Measurements from ENCODE around the gene KITLG.
A peak's percentile ranks its signal among the peaks of the same experiment; 100 is the strongest.
"Not testable (repeated sequence)": the region's sequence is repeated elsewhere in the genome, so short reads cannot be mapped to it uniquely, and the experiment has no call there.

Gene KITLG

GRCh38 chr12:88580051-88580871, at the start of gene KITLG:
Gene KITLG (minus strand): TSS chr12:88580471. CDS start chr12:88580278, 193 bp downstream.
- peak; percentile 82 for DNase-seq

DNA sequence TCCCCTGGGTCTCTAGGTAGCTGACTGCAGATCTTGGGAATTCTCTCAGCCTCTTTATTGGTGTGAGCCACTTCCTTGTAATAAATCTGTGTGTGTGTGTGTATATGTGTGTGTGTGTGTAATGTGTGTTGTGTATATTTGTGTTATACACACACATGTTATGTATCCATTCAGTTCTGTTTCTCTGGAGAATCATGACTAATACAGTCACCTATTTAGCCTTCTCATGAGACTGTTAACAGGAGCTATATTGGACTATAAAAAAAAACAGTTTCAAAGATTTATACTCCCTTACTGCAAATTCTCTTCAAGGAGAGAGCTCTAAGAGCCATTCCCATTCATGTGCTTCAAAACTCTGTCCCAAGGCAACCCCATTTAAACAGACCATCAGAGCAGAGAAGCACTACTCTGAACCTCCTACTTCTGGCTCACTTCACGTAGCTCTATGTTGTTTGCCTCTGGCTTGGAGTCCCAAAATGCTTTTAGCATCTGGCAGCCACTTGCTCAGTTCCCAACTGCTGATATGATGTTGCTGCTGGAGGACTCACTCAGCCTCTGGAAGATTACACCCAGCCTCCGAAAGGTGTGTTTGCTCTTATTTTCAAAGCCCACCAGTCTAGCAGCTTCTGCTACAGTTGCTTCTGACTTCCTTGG, 48.7 kb upstream of the KITLG start:
- DNase-seq = no peak

- DNase-seq = not testable (repeated sequence)
These were observed 47.8 kb upstream of the KITLG start for GRCh38 chr12:88628035-88628434.

- DNase-seq = no peak
These were observed 47.2 kb upstream of the KITLG start for GRCh38 chr12:88627501-88627900.

- DNase-seq = no peak
These were observed 45.1 kb upstream of the KITLG start for GRCh38 chr12:88625356-88625755.

GRCh38 chr12:88624911-88625310, 44.6 kb upstream of the KITLG start:
- DNase-seq = no peak

DNA sequence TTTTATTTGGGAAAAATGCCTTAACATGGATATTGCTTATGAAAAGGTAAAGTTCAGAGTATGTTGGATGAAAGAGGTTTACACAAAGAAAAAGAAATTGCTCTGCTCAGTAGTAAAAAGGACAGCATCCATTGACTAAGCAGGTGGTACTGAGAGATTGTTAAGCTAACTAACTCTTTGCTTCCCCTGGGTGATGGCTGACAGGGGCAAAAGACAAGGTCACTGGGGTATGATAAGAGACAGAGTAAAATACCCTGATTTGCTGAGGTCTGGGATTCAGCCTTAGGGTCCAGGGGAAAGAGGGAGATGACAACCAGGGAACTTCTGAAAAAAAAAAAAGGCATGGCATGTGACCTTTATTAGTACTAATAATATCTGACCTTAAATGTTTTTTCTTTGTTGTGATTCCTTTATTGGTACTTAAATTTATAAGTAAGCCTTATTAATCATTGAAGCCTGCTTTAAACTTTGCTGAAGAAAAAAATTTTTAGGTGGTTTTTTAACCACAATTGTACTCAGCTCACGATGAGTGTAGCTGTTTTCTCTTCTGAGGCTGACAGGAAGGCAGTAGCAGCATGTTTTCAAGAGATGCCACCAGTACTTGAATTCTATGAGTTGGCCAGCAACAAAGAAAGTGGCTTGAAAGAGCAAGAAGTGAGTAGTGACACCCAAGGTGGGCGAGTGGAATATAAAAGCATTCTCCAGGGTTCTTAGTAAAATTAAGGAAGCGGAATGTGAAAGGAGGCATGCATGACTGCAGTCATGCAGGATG, 43.7 kb upstream of the KITLG start:
- no peak for DNase-seq

- DNase-seq = no peak
These were observed 37.1 kb upstream of the KITLG start for GRCh38 chr12:88617352-88617751.

DNA sequence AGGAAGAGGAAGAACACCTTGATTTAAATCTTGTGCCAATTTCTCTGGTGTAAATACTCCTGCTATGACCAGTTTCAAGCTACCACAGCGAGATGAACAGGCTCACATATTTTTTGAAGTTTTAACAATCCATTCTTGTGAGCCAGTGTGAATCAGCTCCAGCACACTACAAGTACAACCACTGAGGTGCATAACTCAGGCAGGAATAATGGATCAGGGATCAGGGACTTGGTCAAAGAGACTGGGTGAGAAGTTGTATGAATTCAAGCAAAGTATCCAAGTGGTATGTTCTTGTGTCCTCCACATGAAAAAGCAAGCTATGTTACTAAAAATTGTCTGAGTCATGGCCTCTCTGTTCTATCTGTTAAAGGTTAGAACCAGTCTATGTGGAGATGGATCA, 35.2 kb upstream of the KITLG start:
- DNase-seq = no peak

DNA sequence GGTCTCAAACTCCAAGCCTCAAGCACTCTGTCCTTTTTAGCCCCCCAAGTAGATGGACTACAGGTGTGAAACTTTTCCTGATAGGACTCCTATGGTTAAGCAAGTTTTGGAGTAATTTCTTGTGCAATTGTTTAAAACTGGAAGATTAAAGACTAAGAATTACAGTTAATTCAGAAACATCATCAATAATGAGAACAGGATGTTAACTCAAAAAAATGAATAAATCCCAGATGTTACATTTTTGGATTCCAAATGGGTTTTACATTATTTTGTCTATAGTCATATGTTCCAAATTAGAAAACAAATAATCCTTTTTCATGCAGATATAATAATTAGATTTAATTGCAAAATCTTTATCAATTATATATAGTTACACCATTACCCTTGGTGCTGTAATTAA, 24.4 kb upstream of the KITLG start:
- DNase-seq = no peak

DNA sequence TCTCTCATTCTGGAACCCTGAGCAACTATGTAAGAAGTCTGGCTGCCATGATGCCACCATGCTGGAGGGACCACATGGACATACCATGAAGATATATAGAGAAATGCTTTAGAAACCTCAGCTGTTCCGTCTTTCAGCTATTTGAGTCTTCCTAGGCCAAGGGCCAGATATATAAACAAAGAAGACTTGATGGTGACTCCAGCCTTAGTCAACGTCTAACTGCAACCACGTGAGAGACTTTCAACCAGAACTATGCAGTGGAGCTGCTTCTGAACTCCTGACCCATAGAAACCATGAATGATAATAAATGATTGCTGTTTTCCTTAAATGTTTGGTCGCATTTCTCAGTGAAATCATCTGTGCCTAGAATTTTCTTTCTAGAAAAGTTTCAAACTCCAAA, 20.0 kb upstream of the KITLG start:
- no peak for DNase-seq

- no peak for DNase-seq
These were observed 17.1 kb upstream of the KITLG start for GRCh38 chr12:88597365-88597764.

- no peak for DNase-seq
These were observed 15.4 kb upstream of the KITLG start for GRCh38 chr12:88595697-88596096.

DNA sequence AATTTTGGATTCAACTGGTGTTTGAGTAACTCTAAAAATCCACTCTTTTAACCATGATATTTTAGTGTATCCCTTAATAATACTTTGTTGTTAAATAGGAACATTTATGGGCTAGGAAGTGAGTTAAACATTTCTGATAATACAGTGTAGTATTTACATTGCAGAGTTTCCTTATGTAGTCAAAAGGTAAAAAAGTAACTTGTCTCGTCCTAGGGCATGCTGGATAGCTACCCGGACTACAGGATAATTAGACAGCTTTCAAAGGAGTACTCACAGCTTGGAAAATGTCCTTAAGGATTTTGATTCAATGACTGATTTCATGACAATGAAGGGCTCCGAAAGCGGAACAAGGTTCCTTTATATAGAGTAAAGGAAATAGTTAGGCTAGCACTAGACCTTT, 14.5 kb upstream of the KITLG start:
- DNase-seq = no peak

DNA sequence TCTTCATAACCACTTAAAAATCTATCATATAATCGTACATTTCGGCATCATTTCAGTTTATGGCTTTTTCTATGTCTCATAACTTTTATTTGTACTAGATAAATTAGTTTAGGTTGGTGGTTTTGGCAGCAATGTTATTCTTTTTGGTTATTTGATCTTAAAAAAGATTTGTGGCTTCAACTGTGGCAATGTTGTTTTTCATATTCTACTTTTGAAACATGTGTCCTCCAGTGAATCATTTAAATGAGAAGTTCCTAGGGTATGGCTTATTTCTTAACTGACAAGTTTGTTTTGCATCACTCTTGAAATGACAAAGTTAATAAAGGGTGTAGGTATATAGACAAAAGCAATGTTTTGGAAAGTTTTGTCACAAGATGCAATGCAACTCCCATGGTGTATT, 11.1 kb upstream of the KITLG start:
- no peak for DNase-seq

GRCh38 chr12:88590851-88591250, 10.6 kb upstream of the KITLG start:
- DNase-seq = no peak

DNA sequence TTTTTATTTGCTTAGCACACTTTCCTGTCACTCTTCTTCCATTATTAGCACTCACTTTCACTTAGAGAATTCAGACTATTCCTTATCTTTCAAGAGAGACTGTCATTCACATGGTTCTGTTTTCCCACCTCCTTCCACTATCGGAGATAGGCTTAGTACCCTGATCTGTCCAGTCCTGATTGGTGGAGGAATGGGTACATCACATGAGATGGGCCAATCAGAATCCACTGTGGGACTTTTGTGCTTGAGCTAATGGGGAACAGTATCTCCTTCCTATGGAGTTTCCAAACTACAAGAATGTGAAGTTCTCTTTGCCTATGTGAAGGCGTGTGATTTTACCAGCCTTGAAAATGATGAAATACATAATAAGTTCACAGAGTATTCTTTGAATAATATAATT, 4.8 kb upstream of the KITLG start:
- DNase-seq = no peak

DNA sequence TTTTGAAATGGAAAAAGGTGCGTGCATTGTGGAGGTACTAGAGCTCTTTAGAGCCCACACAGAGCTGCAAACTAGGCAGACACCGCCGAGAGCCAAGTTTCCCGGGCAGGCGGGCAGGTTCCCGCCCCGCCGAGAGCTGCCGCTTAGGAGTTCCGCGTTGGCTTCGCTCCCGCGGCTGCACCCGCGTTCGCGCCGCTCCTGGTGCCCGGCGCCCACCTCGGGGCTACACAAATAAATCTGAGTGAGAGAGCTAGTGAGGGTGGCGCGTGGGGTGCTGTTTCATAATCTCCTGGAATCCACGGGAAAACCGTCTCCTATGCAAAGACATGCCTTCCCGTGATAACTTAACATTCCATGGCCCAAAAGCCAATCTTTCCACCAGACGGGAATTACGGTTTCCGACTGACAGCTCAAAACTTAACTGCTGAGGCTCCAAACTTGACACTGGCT, 645 bp downstream of the KITLG start:
- DNase-seq = peak; percentile 58

- peak; percentile 63 for DNase-seq
These were observed 1.1 kb downstream of the KITLG start for GRCh38 chr12:88579161-88579517.

DNA sequence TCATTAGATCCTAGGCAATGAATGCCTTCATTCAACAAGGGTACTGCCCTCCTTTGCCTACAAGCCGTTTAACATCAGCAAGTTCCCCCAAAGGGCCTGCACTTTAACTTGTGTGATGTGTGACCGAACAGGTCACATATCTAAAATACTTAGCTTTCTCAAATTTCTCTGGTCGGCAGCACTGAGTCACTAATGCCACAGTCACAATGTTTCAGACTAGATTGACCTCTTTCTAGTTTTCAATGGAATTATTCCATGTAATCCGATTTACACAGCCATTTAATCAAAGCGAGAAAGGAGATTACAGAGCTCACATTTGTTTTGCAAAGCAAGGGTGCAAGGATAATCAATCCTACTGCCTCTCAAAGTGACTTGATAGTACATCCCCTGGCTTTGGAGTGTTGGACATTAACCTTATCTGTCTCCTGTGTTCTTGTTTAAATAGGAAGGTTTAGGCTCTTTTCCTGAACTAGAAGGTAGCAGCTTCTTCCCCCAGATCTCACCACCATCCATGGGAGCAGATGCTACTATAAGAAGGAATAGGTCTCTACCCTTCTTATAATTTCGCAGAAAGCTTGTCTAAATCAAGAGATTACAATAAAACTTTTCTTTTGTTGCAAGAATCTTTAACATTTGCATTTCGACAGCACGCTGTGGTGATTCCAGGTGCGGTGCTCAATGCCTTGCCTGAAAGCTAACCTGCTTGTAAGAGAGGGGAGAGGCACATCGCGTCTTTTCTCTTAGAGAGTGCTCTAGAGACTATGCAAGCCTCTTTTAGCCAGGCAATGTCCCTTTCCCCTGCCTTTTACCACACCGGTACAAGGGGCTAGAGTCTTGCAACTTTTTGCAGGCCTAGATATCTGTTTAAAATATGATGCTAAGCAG, 1.8 kb downstream of the KITLG start:
- peak; percentile 63 for DNase-seq

DNA sequence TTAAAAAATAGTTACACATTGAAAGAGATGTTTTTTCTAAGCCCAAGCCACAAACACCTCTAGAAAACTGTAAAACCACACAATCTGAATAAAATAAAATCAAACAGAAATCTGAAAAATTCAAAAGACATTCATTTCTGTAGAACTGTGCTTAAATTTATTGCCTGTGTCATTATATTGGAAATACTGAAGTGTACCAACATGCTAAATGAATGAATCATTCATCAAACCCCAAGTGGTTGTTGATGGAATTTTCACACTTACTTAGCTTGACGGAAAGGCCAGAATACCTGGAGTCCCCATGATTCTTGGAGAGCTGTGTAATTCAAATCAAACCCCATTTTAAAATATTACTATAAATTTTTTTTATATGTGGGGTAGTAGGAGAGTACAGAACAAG, 2.7 kb downstream of the KITLG start:
- no peak for DNase-seq

DNA sequence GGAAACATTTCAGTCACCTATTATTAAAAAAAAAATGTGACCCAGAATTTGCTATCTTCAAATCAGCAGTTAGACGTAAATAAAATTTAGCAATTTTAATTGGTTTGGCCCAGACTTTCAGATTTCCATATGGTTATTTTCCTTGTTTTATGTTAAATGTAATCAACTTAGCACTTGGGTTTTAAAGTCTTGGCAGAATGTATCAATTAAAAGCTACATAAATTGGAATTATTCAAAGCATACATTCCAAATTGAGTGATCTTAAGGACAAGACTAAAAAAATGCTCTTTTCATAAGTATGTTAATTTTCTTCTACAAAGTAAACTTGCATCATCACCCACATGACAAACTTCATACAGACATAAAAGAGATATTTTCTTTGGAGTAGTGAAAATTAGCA, 3.4 kb downstream of the KITLG start:
- no peak for DNase-seq

All from NCI-H2227 treated with DMSO at 0.1 percent for 48 hours (cell line).